HT-29 (cell line): Measurements from ENCODE around the gene GAL3ST3. TPM values are rescaled to one million over a fixed set of nuclear protein-coding genes. Genes with fewer than 3 reads are reported as not detected.
"Not testable (repeated sequence)": the region's sequence is repeated elsewhere in the genome, so short reads cannot be mapped to it uniquely, and the experiment has no call there.

ENCODE experiments used
- DNase-seq: peaks from one replicate; pipeline ENCODE4 v3.0.0-alpha.2; 2015; ENCODE audit warnings: low spot score
- total RNA-seq: library from RNA; depleted of rRNA; stranded (reverse); fragments of >200 nt; shearing (Covaris generic); gene quantifications from 2 replicates; pipeline ENCODE4 v1.2.3, GENCODE V29; 2014

GAL3ST3 gene
- total RNA-seq, 1 experiment from 2014 or later: not detected

- DNase-seq: no peak
Measured at GRCh38 chr11:66013762-66014100, 35.2 kb downstream of the GAL3ST3 start.

GRCh38 chr11:66012946-66013761 lies 35.8 kb downstream of the GAL3ST3 start:
- DNase-seq: peak; percentile 63

GRCh38 chr11:66012371-66012945 lies 36.5 kb downstream of the GAL3ST3 start:
- peak; percentile 14 for DNase-seq

GRCh38 chr11:66011785-66012303 lies 37.1 kb downstream of the GAL3ST3 start, which contains the start of gene CST6:
CST6 (plus strand) TSS chr11:66012008; CDS start chr11:66012045, 37 bp downstream.
- peak; percentile 13 for DNase-seq

- DNase-seq: peak; percentile 60
Measured at GRCh38 chr11:66011239-66011784, 37.6 kb downstream of the GAL3ST3 start.

- DNase-seq: not testable (repeated sequence)
Measured at GRCh38 chr11:66010036-66010435, 38.9 kb downstream of the GAL3ST3 start.

- no peak for DNase-seq
Measured at GRCh38 chr11:66008468-66009101, 40.4 kb downstream of the GAL3ST3 start.

- no peak for DNase-seq
Measured at GRCh38 chr11:66008095-66008467, 40.9 kb downstream of the GAL3ST3 start.

GRCh38 chr11:66007201-66007634 lies 41.7 kb downstream of the GAL3ST3 start:
- DNase-seq: no peak

- DNase-seq: no peak
Measured at GRCh38 chr11:66006891-66007176, 42.1 kb downstream of the GAL3ST3 start.

- no peak for DNase-seq
Measured at GRCh38 chr11:66006134-66006890, 42.6 kb downstream of the GAL3ST3 start.

- DNase-seq: no peak
Measured at GRCh38 chr11:66004186-66004585, 44.8 kb downstream of the GAL3ST3 start.

- DNase-seq: no peak
Measured at GRCh38 chr11:66003291-66003690, 45.7 kb downstream of the GAL3ST3 start.

- peak; percentile 73 for DNase-seq
Measured at GRCh38 chr11:66002648-66003225, 46.2 kb downstream of the GAL3ST3 start.

GRCh38 chr11:66001942-66002647 lies 46.9 kb downstream of the GAL3ST3 start, which contains the start of the genes BANF1 and EIF1AD:
BANF1 (plus strand) TSS chr11:66002503; CDS start chr11:66003251, 748 bp downstream.
EIF1AD (minus strand) TSS chr11:66002157; CDS start chr11:66000389, 1,768 bp downstream.
- DNase-seq: peak; percentile 98

- no peak for DNase-seq
Measured at GRCh38 chr11:65997286-65997685, 51.7 kb downstream of the GAL3ST3 start.

- no peak for DNase-seq
Measured at GRCh38 chr11:65992056-65992455, 56.9 kb downstream of the GAL3ST3 start.
